ENCODE data around the gene EPB41L5. TPM values are rescaled to one million over a fixed set of nuclear protein-coding genes. Genes with fewer than 3 reads are reported as not detected.

EPB41L5 gene
- total and polyA plus RNA-seq, 3 donors from 2014 or later, result 56.8 to 73.6 (median 62.7) TPM

DNA sequence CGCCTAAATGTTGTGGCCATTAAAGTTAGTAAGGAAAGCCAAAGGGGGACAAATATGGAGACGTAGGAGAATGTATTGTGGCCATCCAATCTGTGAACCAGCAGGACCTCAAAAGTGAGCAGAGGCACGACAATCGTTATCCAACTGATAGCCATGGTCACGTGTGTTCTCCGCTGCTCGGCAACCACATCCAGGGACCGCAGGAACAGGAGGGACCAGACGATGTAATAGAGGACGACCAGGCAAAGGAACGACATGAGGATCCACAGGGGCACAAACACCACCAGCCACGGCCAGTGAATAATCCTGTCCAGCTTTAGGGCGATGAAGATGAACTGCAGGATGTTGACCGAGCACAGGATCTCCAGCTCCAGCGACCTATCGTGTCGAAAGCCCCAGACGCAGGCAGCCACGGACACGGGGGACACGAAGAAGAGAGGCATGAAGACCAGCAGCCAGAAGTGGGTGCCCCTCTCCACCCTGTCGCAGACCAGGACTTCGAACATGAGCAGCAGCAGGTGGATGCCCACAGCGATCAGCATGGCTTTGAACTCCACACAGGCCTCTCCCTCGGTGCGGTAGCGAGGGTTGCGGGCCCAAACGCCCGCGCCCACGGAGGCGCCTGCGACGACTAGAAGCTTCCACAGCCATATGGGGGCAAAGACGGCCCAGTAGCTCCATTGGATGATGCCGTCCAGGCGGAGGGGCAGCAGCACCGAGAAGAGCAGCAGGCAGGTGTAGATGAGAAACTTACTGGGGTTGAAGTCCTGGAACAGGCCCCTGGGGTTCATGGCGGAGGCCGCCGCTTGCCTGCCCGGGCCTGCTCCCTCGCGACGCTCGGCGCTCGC lies 209.5 kb downstream of the EPB41L5 start:
- Histone ChIP-seq H3K27me3 (no peaks in the 10 kb centered on the region), H3K36me3 (ENCODE audit: low read depth, missing control alignments) (no peaks in the 10 kb centered on the region), H3K27ac (peak overlapping the region; percentile 90 to 93), H3K9me3 (no peaks in the 10 kb centered on the region), H3K4me1 (peaks cover 18% of the 10 kb centered on the region), H3K4me3 (peak overlapping the region; percentile 73 to 78)
- DNase-seq, result no peak
- 67 to 83% methylated on average over 37 to 49 of the region's 49 CpGs for WGBS, 2 donors
- TF ChIP-seq POLR2A (IDR thresholded peaks at IDR 0.05), result no peak
- TF ChIP-seq, protein P1, sequence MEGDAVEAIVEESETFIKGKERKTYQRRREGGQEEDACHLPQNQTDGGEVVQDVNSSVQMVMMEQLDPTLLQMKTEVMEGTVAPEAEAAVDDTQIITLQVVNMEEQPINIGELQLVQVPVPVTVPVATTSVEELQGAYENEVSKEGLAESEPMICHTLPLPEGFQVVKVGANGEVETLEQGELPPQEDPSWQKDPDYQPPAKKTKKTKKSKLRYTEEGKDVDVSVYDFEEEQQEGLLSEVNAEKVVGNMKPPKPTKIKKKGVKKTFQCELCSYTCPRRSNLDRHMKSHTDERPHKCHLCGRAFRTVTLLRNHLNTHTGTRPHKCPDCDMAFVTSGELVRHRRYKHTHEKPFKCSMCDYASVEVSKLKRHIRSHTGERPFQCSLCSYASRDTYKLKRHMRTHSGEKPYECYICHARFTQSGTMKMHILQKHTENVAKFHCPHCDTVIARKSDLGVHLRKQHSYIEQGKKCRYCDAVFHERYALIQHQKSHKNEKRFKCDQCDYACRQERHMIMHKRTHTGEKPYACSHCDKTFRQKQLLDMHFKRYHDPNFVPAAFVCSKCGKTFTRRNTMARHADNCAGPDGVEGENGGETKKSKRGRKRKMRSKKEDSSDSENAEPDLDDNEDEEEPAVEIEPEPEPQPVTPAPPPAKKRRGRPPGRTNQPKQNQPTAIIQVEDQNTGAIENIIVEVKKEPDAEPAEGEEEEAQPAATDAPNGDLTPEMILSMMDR (IDR thresholded peaks at IDR 0.05), result no peak
- intact Hi-C loops (cut with DNase I; ENCODE audit: low total_unique reads), result no loop called here

DNA sequence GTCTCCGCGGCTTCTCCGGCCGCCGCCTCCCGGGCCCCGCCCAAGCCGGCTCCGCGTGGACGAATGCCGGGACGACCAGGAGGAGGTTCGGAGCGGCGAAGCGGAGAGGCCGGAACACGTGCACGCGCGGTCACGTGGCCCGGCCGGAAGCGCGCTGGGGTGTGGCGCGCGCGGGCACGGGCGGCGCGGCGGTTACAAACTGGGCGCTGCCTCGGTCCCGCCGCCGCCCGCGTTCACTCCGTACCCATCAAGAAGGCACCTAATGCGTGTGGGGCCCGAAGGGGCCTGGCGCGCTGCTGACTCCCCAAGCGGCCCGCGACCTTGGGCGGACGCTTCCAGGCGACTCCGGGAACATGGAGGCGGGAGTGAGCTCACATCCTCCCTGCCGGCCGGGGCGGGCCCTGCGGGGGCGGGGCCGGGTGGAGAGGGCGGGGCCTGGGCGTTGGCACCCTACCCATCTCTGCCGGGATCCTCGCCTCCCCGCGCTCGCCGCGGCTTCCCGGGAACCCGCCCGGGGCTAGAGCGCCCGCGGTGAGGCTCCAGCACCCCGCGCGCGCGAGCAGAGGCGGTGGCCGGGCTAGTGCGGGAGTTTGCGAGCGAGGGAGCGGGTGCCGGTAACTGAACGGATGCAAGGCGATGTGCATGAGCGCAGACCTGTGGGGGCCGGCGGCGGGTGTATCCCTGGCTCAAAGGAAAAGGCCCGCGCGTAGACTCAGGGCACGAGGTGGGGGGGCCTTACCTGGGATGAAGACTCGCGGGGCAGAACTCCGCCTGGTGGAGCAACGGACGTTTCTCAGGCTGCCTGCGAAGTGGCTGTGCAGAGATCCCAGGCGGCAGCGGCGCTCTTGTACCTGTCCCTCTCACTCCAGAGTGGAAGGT lies 210.4 kb downstream of the EPB41L5 start, which contains the start of gene TMEM185B:
Gene TMEM185B, minus strand, starts transcription at position 367 of the 879 bp plus-strand sequence. CDS start 424 bp downstream, outside the sequence.
- peak within 1 kb of the TSS; percentile 90 to 93 for H3K27ac ChIP-seq
- intact Hi-C loops (cut with DNase I; ENCODE audit: low total_unique reads), result no loop called here
- WGBS, 2 donors, result 1 to 14% methylated on average over 4 to 80 of the region's 108 CpGs
- H3K36me3 ChIP-seq (ENCODE audit: low read depth, missing control alignments), result no peaks in the 10 kb centered on the region
- H3K27me3 ChIP-seq, result no peaks in the 10 kb centered on the region
- TF ChIP-seq, protein P1 (IDR thresholded peaks at IDR 0.05), result peak in 2 of 3 experiments; percentile 11 to 37
- TF ChIP-seq POLR2A (IDR thresholded peaks at IDR 0.05), result no peak
- H3K4me3 ChIP-seq, result peak within 1 kb of the TSS; percentile 73 to 78
- H3K4me1 ChIP-seq, result peaks cover 25% of the 10 kb centered on the region
- H3K9me3 ChIP-seq, result no peaks in the 10 kb centered on the region
- DNase-seq, result peak; percentile 92

DNA sequence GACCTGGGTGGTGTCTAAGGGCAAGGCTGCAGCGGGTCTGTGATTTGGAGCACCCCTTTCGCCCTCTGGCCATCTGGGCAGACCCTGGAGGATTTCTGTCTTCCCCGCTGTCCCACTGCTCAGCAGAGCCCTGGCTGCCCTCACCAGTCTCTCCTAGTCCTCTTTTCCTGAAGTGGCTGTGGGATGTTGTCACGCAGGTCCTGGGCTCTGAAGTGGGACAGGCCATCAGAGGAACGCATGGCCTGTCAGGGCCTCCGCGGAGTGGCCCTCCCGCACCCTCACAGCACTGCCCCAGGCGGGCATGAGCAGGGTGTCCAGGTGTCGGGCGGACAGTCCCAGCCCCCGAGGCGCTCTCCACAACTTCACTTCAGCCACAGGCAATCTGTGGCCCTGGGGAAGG lies 211.4 kb downstream of the EPB41L5 start:
- no peaks in the 10 kb centered on the region for H3K27me3 ChIP-seq
- TF ChIP-seq POLR2A (IDR thresholded peaks at IDR 0.05), result no peak
- TF ChIP-seq, protein P1 (IDR thresholded peaks at IDR 0.05), result no peak
- H3K36me3 ChIP-seq (ENCODE audit: low read depth, missing control alignments), result no peaks in the 10 kb centered on the region
- H3K27ac ChIP-seq, result peak overlapping the region; percentile 90 to 93
- peak overlapping the region in 1 of 2 donors; percentile 78 for H3K4me3 ChIP-seq
- DNase-seq, result no peak
- H3K4me1 ChIP-seq, result peaks cover 27% of the 10 kb centered on the region
- H3K9me3 ChIP-seq, result no peaks in the 10 kb centered on the region
- WGBS, 2 donors, result 76 to 92% methylated on average over 3 to 13 of the region's 13 CpGs
- intact Hi-C loops (cut with DNase I; ENCODE audit: low total_unique reads), result no loop called here

DNA sequence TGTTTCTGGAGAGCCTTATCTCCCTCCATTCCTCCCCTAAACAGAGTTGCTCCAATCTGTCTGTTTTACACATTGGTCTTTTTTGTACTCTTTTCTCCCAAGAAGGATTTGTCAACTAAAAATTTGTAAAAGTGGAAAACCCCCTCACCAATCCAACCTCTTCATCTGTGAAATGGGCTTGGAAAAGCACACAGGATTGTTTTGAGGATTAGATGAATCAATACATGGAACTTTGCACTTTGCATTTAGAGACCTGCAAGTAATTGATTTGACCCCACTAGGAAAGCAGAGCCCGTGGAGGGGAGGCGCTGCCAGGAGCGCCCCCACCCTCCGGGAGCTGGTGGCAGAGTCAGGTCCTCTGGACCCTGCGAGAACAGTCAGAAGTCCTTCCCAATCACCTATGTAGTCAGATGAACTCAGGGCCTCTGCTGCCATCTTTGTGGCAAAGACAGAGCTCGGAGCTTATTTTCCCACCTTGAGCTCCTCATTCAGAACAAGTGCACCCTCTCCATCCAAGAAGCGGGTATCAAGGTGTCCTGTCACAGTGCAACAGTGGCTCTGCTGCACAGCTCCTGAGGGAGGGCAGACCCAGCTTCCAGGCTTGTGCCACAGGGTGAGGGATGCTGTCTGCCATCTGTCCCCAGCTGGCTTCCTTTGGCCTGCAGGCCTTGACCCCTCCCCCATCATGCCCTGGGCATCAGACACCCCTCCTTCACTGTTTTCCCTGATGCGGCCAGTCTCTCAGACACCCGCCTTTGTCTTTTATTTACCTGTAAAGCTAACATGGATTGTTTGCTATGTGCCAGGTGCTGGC lies 212.1 kb downstream of the EPB41L5 start:
- TF ChIP-seq POLR2A (IDR thresholded peaks at IDR 0.05), result no peak
- TF ChIP-seq, protein P1 (IDR thresholded peaks at IDR 0.05), result no peak
- no peak for DNase-seq
- WGBS, 2 donors, result 80 to 85% methylated on average over 9 of the region's 9 CpGs
- H3K27ac ChIP-seq, result peak overlapping the region; percentile 90 to 93
- intact Hi-C loops (cut with DNase I; ENCODE audit: low total_unique reads), result no loop called here
- H3K36me3 ChIP-seq (ENCODE audit: low read depth, missing control alignments), result no peaks in the 10 kb centered on the region
- peaks cover 27% of the 10 kb centered on the region for H3K4me1 ChIP-seq
- H3K27me3 ChIP-seq, result no peaks in the 10 kb centered on the region
- no peak overlapping the region for H3K4me3 ChIP-seq
- H3K9me3 ChIP-seq, result no peaks in the 10 kb centered on the region

Data from testis (tissue), 3 donors.